Loucy (cell line): ENCODE data around the gene KCNMB2.

Experiments
- H2AFZ ChIP-seq: fragments of 200-600 bp; sonication (generic); 2 replicates; pipeline ENCODE4 v1.6.0; 2016; ENCODE audit warnings: antibody characterized with exemption, mild to moderate bottlenecking, low read length, moderate library complexity
- H3F3A ChIP-seq: fragments of 200-600 bp; 2 replicates; pipeline ENCODE4 v1.6.0; 2016; ENCODE audit warnings: antibody characterized with exemption, low read depth, mild to moderate bottlenecking
- H3K27me3 ChIP-seq: fragments of 200-600 bp; sonication (generic); 2 replicates; pipeline ENCODE4 v1.6.1; 2014; ENCODE audit warnings: low read length, mild to moderate bottlenecking; ENCODE audit not compliant: insufficient read depth, poor library complexity, severe bottlenecking
- H3K36me3 ChIP-seq: fragments of 200-600 bp; sonication (generic); 2 replicates; pipeline ENCODE4 v1.6.1; 2016; ENCODE audit warnings: low read length; ENCODE audit not compliant: insufficient read depth
- H3K4me1 ChIP-seq: fragments of 200-600 bp; sonication (generic); 2 replicates; pipeline ENCODE4 v1.5.1; 2014; ENCODE audit warnings: low read length, mild to moderate bottlenecking; ENCODE audit not compliant: insufficient read depth, poor library complexity, severe bottlenecking
- H3K4me2 ChIP-seq: fragments of 200-600 bp; sonication (generic); 2 replicates; pipeline ENCODE4 v1.6.0; 2014; ENCODE audit warnings: antibody characterized with exemption, low read length, low read depth, mild to moderate bottlenecking; ENCODE audit not compliant: poor library complexity, severe bottlenecking
- H3K4me3 ChIP-seq: fragments of 200-600 bp; sonication (generic); 2 replicates; pipeline ENCODE4 v1.5.1; 2014; ENCODE audit warnings: low read length, mild to moderate bottlenecking, mixed read lengths; ENCODE audit not compliant: poor library complexity, severe bottlenecking
- H3K79me2 ChIP-seq: fragments of 200-600 bp; sonication (generic); 2 replicates; pipeline ENCODE4 v1.6.1; 2014; ENCODE audit warnings: low read length; ENCODE audit not compliant: insufficient read depth
- H3K9ac ChIP-seq: fragments of 200-600 bp; sonication (generic); 2 replicates; pipeline ENCODE4 v1.6.0; 2014; ENCODE audit warnings: mild to moderate bottlenecking, low read depth, low read length, moderate library complexity; ENCODE audit not compliant: poor library complexity, severe bottlenecking
- H3K9me2 ChIP-seq: fragments of 200-600 bp; sonication (generic); replicated peaks from 2 replicates; pipeline ENCODE4 v1.6.1; 2016; ENCODE audit warnings: low read depth, low read length, mixed read lengths
- H3K9me3 ChIP-seq: fragments of 200-600 bp; sonication (generic); 2 replicates; pipeline ENCODE4 v1.6.1; 2014; ENCODE audit warnings: mild to moderate bottlenecking, antibody characterized with exemption, low read length, low read depth; ENCODE audit not compliant: insufficient read depth
- H4K20me1 ChIP-seq: fragments of 200-600 bp; sonication (generic); 2 replicates; pipeline ENCODE4 v1.6.0; 2014; ENCODE audit warnings: antibody characterized with exemption, low read length, mild to moderate bottlenecking; ENCODE audit not compliant: insufficient read depth, poor library complexity, severe bottlenecking
- EZH2phosphoT487 ChIP-seq: fragments of 200-600 bp; IDR thresholded peaks from 2 replicates; pipeline ENCODE4 v1.6.1; 2018; ENCODE audit warnings: antibody characterized with exemption, mild to moderate bottlenecking, moderate library complexity, borderline replicate concordance
- TF ChIP-seq, protein P1 (sequence below): fragments of 200-600 bp; sonication (generic); conservative IDR thresholded peaks from 2 replicates; pipeline ENCODE4 v1.5.1; 2014; ENCODE audit warnings: mild to moderate bottlenecking, antibody characterized with exemption, low read length

The KCNMB2 gene

DNA sequence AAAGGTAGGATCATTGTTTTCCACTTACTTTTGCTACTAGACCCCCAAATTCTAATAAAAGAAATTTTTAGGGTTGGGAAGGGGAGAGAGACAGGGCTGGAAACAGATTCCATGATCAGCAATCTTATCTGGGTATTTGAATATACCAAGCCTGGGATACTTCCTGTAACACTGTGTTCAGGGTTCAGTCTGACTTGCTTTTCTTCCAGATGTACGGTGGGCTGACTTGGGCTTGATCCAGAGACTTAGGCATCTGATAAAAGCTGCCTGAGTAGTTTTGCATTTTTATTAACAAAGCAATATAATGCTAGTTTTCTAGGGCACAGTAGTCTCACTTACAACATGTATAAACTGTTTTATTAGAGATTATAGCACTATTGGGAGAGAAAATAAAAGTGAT lies 49.2 kb downstream of the KCNMB2 start:
- Histone ChIP-seq H3K4me1 (no peaks in the 10 kb centered on the region), H4K20me1 (no peaks in the 10 kb centered on the region), H3K9ac (no peak overlapping the region), H3K4me2 (no peak overlapping the region), H3K79me2 (no peaks in the 10 kb centered on the region), H3K27me3 (no peaks in the 10 kb centered on the region), H3K9me3 (no peaks in the 10 kb centered on the region), H3K4me3 (no peak overlapping the region), H3K9me2 (no peaks in the 10 kb centered on the region), H3K36me3 (no peaks in the 10 kb centered on the region), H3F3A (no peaks in the 10 kb centered on the region), H2AFZ (no peak overlapping the region)
- TF ChIP-seq EZH2phosphoT487: no peak
- TF ChIP-seq, protein P1, sequence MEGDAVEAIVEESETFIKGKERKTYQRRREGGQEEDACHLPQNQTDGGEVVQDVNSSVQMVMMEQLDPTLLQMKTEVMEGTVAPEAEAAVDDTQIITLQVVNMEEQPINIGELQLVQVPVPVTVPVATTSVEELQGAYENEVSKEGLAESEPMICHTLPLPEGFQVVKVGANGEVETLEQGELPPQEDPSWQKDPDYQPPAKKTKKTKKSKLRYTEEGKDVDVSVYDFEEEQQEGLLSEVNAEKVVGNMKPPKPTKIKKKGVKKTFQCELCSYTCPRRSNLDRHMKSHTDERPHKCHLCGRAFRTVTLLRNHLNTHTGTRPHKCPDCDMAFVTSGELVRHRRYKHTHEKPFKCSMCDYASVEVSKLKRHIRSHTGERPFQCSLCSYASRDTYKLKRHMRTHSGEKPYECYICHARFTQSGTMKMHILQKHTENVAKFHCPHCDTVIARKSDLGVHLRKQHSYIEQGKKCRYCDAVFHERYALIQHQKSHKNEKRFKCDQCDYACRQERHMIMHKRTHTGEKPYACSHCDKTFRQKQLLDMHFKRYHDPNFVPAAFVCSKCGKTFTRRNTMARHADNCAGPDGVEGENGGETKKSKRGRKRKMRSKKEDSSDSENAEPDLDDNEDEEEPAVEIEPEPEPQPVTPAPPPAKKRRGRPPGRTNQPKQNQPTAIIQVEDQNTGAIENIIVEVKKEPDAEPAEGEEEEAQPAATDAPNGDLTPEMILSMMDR: no peak

DNA sequence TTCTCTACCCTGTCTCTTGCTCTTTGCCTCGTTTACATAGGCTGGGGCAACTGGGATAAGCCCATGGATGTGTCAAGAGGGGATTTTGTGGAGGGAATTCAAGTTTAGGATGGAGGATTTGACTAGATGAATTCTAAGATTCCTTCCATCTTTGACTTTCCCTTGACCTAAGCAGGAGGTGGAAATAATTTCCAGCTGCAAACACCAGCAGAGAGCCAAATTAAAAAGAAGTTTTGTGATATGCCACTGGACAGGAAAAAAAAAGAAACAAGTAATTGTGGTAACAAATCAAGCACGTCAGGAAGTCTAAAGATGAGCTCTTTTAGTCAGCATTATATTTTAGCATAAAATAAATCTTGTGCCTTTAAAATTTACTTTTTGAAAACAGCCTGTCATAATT lies 49.8 kb downstream of the KCNMB2 start:
- H3K4me3 ChIP-seq: no peak overlapping the region
- no peaks in the 10 kb centered on the region for H3K4me1 ChIP-seq
- H2AFZ ChIP-seq: no peak overlapping the region
- H3K9me2 ChIP-seq: no peaks in the 10 kb centered on the region
- TF ChIP-seq EZH2phosphoT487: no peak
- TF ChIP-seq, protein P1: no peak
- H3K9ac ChIP-seq: no peak overlapping the region
- no peaks in the 10 kb centered on the region for H3K36me3 ChIP-seq
- no peaks in the 10 kb centered on the region for H3K27me3 ChIP-seq
- no peaks in the 10 kb centered on the region for H3K79me2 ChIP-seq
- H3F3A ChIP-seq: no peaks in the 10 kb centered on the region
- H3K9me3 ChIP-seq: no peaks in the 10 kb centered on the region
- no peaks in the 10 kb centered on the region for H4K20me1 ChIP-seq
- H3K4me2 ChIP-seq: no peak overlapping the region

DNA sequence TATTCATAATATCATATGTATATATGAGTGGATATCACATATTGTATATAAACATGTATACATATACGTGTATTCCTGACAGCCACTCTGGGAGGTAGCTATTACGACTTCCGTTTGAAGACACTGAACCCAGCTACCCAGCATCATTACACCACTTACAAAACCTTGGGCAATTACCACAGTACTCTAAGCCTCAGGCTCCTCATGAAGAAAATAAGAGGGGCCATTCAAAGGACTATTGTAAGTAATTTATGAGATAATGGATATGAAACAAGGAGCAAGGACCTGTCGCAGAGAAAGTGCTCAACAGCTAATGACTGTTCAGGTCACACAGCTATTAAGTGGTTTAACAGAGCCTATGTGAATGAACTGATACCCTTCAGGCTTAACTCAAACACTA lies 52.4 kb downstream of the KCNMB2 start:
- Histone ChIP-seq H3K79me2 (no peaks in the 10 kb centered on the region), H2AFZ (no peak overlapping the region), H3K9ac (no peak overlapping the region), H3K9me3 (no peaks in the 10 kb centered on the region), H3K4me3 (no peak overlapping the region), H3K4me2 (no peak overlapping the region), H3F3A (no peaks in the 10 kb centered on the region), H4K20me1 (no peaks in the 10 kb centered on the region), H3K27me3 (no peaks in the 10 kb centered on the region), H3K9me2 (no peaks in the 10 kb centered on the region), H3K4me1 (no peaks in the 10 kb centered on the region), H3K36me3 (no peaks in the 10 kb centered on the region)
- TF ChIP-seq EZH2phosphoT487: no peak
- TF ChIP-seq, protein P1: no peak
